DOHH2 (cell line): ENCODE results near the gene TBC1D16.

Experiments
- EZH2phosphoT487 ChIP-seq: fragments of 200-600 bp; sonication (generic); IDR thresholded peaks from 2 replicates; pipeline ENCODE4 v1.6.1; 2017; ENCODE audit warnings: borderline replicate concordance, mild to moderate bottlenecking, antibody characterized with exemption, low read length, moderate library complexity, mixed read lengths
- TF ChIP-seq, protein P1 (sequence below): fragments of 200-600 bp; sonication (generic); IDR thresholded peaks from one replicate; pipeline ENCODE4 v1.5.1; 2014; ENCODE audit warnings: antibody characterized with exemption, mild to moderate bottlenecking, low read depth, low read length; ENCODE audit not compliant: poor library complexity, severe bottlenecking

DNA sequence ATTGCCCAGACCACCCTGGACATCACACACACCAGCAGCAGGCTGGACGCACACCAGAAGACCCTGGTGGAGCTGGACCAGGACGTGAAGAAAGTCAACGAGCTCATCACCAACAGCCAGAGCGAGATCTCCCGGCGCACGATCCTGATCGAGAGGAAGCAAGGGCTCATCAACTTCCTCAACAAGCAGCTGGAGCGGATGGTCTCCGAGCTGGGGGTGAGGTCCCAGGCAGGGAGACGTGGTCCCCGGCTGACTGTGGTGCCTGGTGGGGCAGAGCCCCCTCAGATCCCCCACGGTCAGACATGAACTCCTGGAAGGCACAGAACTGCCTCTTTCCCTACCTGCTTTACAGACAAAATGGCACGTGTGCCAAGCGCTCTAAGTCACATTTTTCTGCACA lies 49.1 kb upstream of the TBC1D16 start:
- TF ChIP-seq, protein P1, sequence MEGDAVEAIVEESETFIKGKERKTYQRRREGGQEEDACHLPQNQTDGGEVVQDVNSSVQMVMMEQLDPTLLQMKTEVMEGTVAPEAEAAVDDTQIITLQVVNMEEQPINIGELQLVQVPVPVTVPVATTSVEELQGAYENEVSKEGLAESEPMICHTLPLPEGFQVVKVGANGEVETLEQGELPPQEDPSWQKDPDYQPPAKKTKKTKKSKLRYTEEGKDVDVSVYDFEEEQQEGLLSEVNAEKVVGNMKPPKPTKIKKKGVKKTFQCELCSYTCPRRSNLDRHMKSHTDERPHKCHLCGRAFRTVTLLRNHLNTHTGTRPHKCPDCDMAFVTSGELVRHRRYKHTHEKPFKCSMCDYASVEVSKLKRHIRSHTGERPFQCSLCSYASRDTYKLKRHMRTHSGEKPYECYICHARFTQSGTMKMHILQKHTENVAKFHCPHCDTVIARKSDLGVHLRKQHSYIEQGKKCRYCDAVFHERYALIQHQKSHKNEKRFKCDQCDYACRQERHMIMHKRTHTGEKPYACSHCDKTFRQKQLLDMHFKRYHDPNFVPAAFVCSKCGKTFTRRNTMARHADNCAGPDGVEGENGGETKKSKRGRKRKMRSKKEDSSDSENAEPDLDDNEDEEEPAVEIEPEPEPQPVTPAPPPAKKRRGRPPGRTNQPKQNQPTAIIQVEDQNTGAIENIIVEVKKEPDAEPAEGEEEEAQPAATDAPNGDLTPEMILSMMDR = no peak
- TF ChIP-seq EZH2phosphoT487 = no peak
